Measurements from ENCODE around the gene SH3GL3. TPM values are rescaled to one million over a fixed set of nuclear protein-coding genes. Genes with fewer than 3 reads are reported as not detected.

The SH3GL3 gene
- total and polyA plus RNA-seq, 5 donors, result 0.88 to 4.1 (median 2.0) TPM

GRCh38 chr15:83545804-83546511 is 98.8 kb downstream of the SH3GL3 start:
- DNase-seq, result no peak
- ATAC-seq, result no peak
- H3K4me3 ChIP-seq (ENCODE audit: low read length), result no peak overlapping the region
- WGBS, result 91% methylated on average over 1 of the region's 1 CpG
- no peaks in the 10 kb centered on the region for H3K4me1 ChIP-seq (ENCODE audit: control insufficient read depth, insufficient read depth, low read length)
- H3K27me3 ChIP-seq (ENCODE audit: control insufficient read depth, insufficient read depth), result no peaks in the 10 kb centered on the region
- H3K9me3 ChIP-seq (ENCODE audit: control insufficient read depth, low read length), result no peaks in the 10 kb centered on the region
- intact Hi-C loops (cut with DNase I), result no loop called here
- H3K27ac ChIP-seq (ENCODE audit: low read length), result no peak overlapping the region

- H3K27me3 ChIP-seq (ENCODE audit: control insufficient read depth, insufficient read depth), result no peaks in the 10 kb centered on the region
- no peak overlapping the region for H3K4me3 ChIP-seq (ENCODE audit: low read length)
- intact Hi-C loops (cut with DNase I), result no loop called here
Measured at GRCh38 chr15:83546512-83546888, 99.4 kb downstream of the SH3GL3 start.

GRCh38 chr15:83547168-83547567 is 100.0 kb downstream of the SH3GL3 start:
- no peak for ATAC-seq
- H3K27ac ChIP-seq (ENCODE audit: low read length), result no peak overlapping the region
- no peak overlapping the region for H3K4me3 ChIP-seq (ENCODE audit: low read length)
- H3K27me3 ChIP-seq (ENCODE audit: control insufficient read depth, insufficient read depth), result no peaks in the 10 kb centered on the region
- intact Hi-C loops (cut with DNase I), result no loop called here
- H3K9me3 ChIP-seq (ENCODE audit: control insufficient read depth, low read length), result no peaks in the 10 kb centered on the region
- no peaks in the 10 kb centered on the region for H3K4me1 ChIP-seq (ENCODE audit: control insufficient read depth, insufficient read depth, low read length)
- DNase-seq, result no peak
- 78% methylated on average over 4 of the region's 4 CpGs for WGBS

More at GRCh38 chr15:83546512-83546888, 99.4 kb downstream of the SH3GL3 start:
- no peak for DNase-seq
- Histone ChIP-seq H3K4me1 (ENCODE audit: control insufficient read depth, insufficient read depth, low read length) (no peaks in the 10 kb centered on the region), H3K27ac (ENCODE audit: low read length) (no peak overlapping the region), H3K9me3 (ENCODE audit: control insufficient read depth, low read length) (no peaks in the 10 kb centered on the region)
- ATAC-seq, result no peak

GRCh38 chr15:83549623-83550022 is 102.5 kb downstream of the SH3GL3 start:
- intact Hi-C loops (cut with DNase I), result loop anchor here in 1 of 4 donors (10.0 kb wide), 1 partner anchor 295 kb away; no protein-coding TSS in a partner anchor
- H3K27ac ChIP-seq (ENCODE audit: low read length), result no peak overlapping the region

GRCh38 chr15:83554558-83554957 is 107.4 kb downstream of the SH3GL3 start:
- 92% methylated on average over 5 of the region's 5 CpGs for WGBS
- Histone ChIP-seq H3K4me3 (ENCODE audit: low read length) (no peak overlapping the region), H3K27ac (ENCODE audit: low read length) (no peak overlapping the region), H3K4me1 (ENCODE audit: control insufficient read depth, insufficient read depth, low read length) (no peaks in the 10 kb centered on the region), H3K27me3 (ENCODE audit: control insufficient read depth, insufficient read depth) (no peaks in the 10 kb centered on the region), H3K9me3 (ENCODE audit: control insufficient read depth, low read length) (no peaks in the 10 kb centered on the region)
- intact Hi-C loops (cut with DNase I), result loop anchor here in 1 of 4 donors (10.0 kb wide), 1 partner anchor 300 kb away; no protein-coding TSS in a partner anchor
- no peak for ATAC-seq
- no peak for DNase-seq

More at GRCh38 chr15:83549623-83550022, 102.5 kb downstream of the SH3GL3 start:
- 33% methylated on average over 1 of the region's 1 CpG for WGBS
- H3K4me1 ChIP-seq (ENCODE audit: control insufficient read depth, insufficient read depth, low read length), result no peaks in the 10 kb centered on the region
- ATAC-seq (no peak), DNase-seq (no peak)
- no peaks in the 10 kb centered on the region for H3K27me3 ChIP-seq (ENCODE audit: control insufficient read depth, insufficient read depth)
- no peaks in the 10 kb centered on the region for H3K9me3 ChIP-seq (ENCODE audit: control insufficient read depth, low read length)
- H3K4me3 ChIP-seq (ENCODE audit: low read length), result no peak overlapping the region

GRCh38 chr15:83555383-83555782 is 108.2 kb downstream of the SH3GL3 start:
- Histone ChIP-seq H3K4me3 (ENCODE audit: low read length) (no peak overlapping the region), H3K9me3 (ENCODE audit: control insufficient read depth, low read length) (no peaks in the 10 kb centered on the region), H3K27me3 (ENCODE audit: control insufficient read depth, insufficient read depth) (no peaks in the 10 kb centered on the region), H3K27ac (ENCODE audit: low read length) (no peak overlapping the region), H3K4me1 (ENCODE audit: control insufficient read depth, insufficient read depth, low read length) (no peaks in the 10 kb centered on the region)
- WGBS, result 88% methylated on average over 2 of the region's 2 CpGs
- ATAC-seq, result no peak
- DNase-seq, result no peak
- intact Hi-C loops (cut with DNase I), result loop anchor here (5.0 to 10.0 kb wide), 3 partner anchors 118 to 308 kb away; no protein-coding TSS in a partner anchor

GRCh38 chr15:83556068-83556467 is 108.9 kb downstream of the SH3GL3 start:
- Histone ChIP-seq H3K27me3 (ENCODE audit: control insufficient read depth, insufficient read depth) (no peaks in the 10 kb centered on the region), H3K9me3 (ENCODE audit: control insufficient read depth, low read length) (no peaks in the 10 kb centered on the region), H3K4me1 (ENCODE audit: control insufficient read depth, insufficient read depth, low read length) (no peaks in the 10 kb centered on the region), H3K27ac (ENCODE audit: low read length) (no peak overlapping the region), H3K4me3 (ENCODE audit: low read length) (no peak overlapping the region)
- no peak for DNase-seq
- intact Hi-C loops (cut with DNase I), result loop anchor here (5.0 to 10.0 kb wide), 3 partner anchors 119 to 309 kb away; no protein-coding TSS in a partner anchor
- 31% methylated on average over 3 of the region's 3 CpGs for WGBS
- ATAC-seq, result no peak

GRCh38 chr15:83556754-83557153 is 109.6 kb downstream of the SH3GL3 start:
- intact Hi-C loops (cut with DNase I), result loop anchor here (5.0 to 10.0 kb wide), 3 partner anchors 119 to 309 kb away; no protein-coding TSS in a partner anchor
- Histone ChIP-seq H3K4me3 (ENCODE audit: low read length) (no peak overlapping the region), H3K9me3 (ENCODE audit: control insufficient read depth, low read length) (no peaks in the 10 kb centered on the region), H3K4me1 (ENCODE audit: control insufficient read depth, insufficient read depth, low read length) (no peaks in the 10 kb centered on the region), H3K27me3 (ENCODE audit: control insufficient read depth, insufficient read depth) (no peaks in the 10 kb centered on the region), H3K27ac (ENCODE audit: low read length) (no peak overlapping the region)
- DNase-seq, result no peak
- no peak for ATAC-seq
- WGBS, result 92% methylated on average over 7 of the region's 7 CpGs

GRCh38 chr15:83558146-83558545 is 111.0 kb downstream of the SH3GL3 start:
- 79% methylated on average over 5 of the region's 5 CpGs for WGBS
- Histone ChIP-seq H3K27me3 (ENCODE audit: control insufficient read depth, insufficient read depth) (no peaks in the 10 kb centered on the region), H3K4me1 (ENCODE audit: control insufficient read depth, insufficient read depth, low read length) (no peaks in the 10 kb centered on the region), H3K9me3 (ENCODE audit: control insufficient read depth, low read length) (no peaks in the 10 kb centered on the region), H3K27ac (ENCODE audit: low read length) (no peak overlapping the region), H3K4me3 (ENCODE audit: low read length) (no peak overlapping the region)
- no peak for DNase-seq
- no peak for ATAC-seq
- intact Hi-C loops (cut with DNase I), result loop anchor here (2.0 to 10.0 kb wide), 4 partner anchors 119 to 311 kb away; no protein-coding TSS in a partner anchor

- DNase-seq (peak; percentile 35 to 54 (median 52)), ATAC-seq (peak; percentile 79 to 83)
- no peaks in the 10 kb centered on the region for H3K4me1 ChIP-seq (ENCODE audit: control insufficient read depth, insufficient read depth, low read length)
- WGBS, result 8% methylated on average over 7 of the region's 7 CpGs
- intact Hi-C loops (cut with DNase I), result loop anchor here (2.0 to 10.0 kb wide), 4 partner anchors 121 to 312 kb away; no protein-coding TSS in a partner anchor
- H3K4me3 ChIP-seq (ENCODE audit: low read length), result no peak overlapping the region
- H3K9me3 ChIP-seq (ENCODE audit: control insufficient read depth, low read length), result no peaks in the 10 kb centered on the region
- H3K27ac ChIP-seq (ENCODE audit: low read length), result no peak overlapping the region
- no peaks in the 10 kb centered on the region for H3K27me3 ChIP-seq (ENCODE audit: control insufficient read depth, insufficient read depth)
Measured at GRCh38 chr15:83559310-83559966, 112.3 kb downstream of the SH3GL3 start.

- DNase-seq (no peak), ATAC-seq (no peak)
- intact Hi-C loops (cut with DNase I), result loop anchor here in 3 of 4 donors (2.0 to 10.0 kb wide), 4 partner anchors 123 to 473 kb away; no protein-coding TSS in a partner anchor
- H3K27ac ChIP-seq (ENCODE audit: low read length), result no peak overlapping the region
- no peak overlapping the region for H3K4me3 ChIP-seq (ENCODE audit: low read length)
- H3K4me1 ChIP-seq (ENCODE audit: control insufficient read depth, insufficient read depth, low read length), result no peaks in the 10 kb centered on the region
- no peaks in the 10 kb centered on the region for H3K27me3 ChIP-seq (ENCODE audit: control insufficient read depth, insufficient read depth)
- H3K9me3 ChIP-seq (ENCODE audit: control insufficient read depth, low read length), result no peaks in the 10 kb centered on the region
Measured at GRCh38 chr15:83561661-83562060, 114.5 kb downstream of the SH3GL3 start.
